HTERT RPE-1 (cell line): ENCODE results near the gene FAM118B.
"Not testable (repeated sequence)": the region's sequence is repeated elsewhere in the genome, so short reads cannot be mapped to it uniquely, and the experiment has no call there.

Source experiments
- in situ Hi-C: fragments of 300-500 bp; cut with MboI; formaldehyde crosslinking; loops from 4 replicates; pipeline ENCODE4 v1.14.3; 2020; ENCODE audit warnings: low sequenced_read_pairs

Gene FAM118B

DNA sequence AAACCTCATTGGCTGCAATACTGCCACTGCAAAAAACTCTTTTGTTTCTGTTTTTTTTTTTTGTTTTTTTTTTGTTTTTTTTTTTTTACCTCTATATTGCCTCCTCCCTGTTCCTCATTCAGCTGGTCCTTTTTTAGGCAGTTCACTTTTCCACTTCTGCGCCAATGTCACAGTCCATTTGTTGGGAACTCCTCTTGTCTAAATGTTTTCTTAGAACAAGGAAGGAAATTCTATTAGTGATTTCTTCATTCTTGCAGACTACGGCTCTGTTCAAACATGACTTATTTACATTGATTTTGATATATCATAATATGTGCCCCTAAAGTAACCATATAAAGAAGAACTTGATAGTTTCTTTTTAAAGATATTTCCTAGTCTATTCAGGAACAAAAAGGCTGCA is 2.9 kb downstream of the FAM118B start:
- in situ Hi-C loops = no loop called here

DNA sequence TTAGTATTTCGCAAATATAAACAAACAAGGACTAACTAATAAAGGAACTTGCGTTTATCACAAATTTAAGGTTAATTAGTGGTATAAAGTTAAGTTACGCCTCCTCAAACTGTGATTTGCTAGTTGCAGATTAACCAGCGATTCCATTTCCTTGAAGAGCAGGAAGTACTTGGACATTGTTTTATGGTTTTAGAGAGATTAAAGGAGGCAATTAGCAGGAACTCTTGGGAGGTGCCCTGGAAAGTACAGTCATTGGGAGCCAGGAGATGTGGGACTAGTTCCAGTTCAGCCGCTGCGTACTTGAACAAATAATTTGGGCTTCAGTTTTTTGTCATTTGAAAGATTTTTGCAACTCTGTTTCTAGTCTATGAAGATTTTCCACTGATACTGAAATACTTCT is 3.3 kb downstream of the FAM118B start:
- in situ Hi-C loops = no loop called here

DNA sequence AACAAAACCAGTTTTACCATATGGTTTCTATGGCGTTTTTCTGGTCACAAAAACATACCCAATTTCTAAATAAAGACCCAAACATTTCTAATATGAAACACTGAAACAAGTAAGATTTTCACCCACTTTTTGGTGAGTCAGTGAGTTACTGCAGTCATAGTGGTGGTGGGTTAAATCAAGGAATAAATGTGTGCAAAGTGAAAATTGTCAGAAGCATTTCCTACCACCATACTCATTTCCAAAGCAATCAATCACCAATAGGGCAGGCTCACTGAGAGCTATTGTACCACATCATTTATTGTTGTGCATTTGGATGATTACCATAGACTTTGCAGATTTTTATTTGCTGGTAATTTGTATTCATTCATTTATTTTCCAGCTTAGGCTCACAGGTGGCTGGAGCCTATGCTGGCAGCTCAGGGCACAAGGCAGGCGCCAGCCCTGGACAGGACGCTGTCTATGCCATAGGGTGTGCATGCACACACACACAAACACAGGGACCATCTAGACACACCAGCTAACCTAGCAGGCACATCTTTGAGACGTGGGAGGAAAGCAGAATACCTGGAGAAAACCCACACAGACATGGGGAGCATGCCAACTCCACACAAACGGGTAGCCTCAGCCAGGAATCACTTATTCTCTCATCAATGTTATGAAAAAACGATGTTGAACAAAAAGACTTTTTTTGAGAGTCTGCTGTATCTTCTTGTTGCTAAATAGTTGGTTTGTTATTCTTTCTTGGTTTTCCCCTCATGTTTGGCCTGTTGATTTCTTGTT is 5.1 kb downstream of the FAM118B start:
- in situ Hi-C loops = no loop called here

DNA sequence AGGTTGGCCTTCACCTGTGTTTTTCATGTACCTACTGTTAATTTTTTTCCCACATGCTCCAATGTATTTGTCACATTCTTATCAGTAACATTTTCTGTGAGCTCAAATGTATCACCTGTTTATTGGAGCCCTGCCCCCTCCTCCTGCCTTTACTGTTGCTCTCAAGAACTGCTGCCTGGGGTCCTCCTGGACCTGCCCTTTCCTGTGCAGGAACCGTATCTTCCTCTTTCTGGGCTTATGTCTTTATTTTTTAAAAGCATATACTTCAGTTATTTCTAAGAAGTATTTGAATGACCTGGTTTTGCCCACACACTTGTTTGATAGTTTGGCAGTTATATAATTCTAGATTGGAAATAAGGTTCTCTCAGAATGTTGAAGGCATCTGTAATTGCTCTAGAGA is 5.9 kb downstream of the FAM118B start:
- in situ Hi-C loops = no loop called here

DNA sequence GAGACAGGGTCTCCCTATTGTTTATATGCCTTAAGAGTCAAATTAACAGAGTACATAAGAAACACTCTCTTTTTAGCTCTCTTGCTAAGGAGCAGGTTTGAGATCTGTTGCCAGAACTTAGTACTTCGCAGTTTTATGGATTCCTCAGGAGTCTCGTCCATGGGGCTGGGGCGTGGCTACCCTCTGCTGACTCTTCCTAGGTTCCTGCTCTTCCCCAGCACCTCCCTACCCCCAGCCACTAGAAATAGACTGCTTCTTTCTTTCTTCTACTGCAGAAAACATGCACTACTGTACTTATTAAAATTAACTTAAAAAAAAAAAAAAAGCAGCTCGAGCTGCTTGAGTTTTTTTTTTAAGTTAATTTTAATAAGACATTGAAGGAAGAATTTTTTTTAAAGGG is 8.0 kb downstream of the FAM118B start:
- in situ Hi-C loops = no loop called here

DNA sequence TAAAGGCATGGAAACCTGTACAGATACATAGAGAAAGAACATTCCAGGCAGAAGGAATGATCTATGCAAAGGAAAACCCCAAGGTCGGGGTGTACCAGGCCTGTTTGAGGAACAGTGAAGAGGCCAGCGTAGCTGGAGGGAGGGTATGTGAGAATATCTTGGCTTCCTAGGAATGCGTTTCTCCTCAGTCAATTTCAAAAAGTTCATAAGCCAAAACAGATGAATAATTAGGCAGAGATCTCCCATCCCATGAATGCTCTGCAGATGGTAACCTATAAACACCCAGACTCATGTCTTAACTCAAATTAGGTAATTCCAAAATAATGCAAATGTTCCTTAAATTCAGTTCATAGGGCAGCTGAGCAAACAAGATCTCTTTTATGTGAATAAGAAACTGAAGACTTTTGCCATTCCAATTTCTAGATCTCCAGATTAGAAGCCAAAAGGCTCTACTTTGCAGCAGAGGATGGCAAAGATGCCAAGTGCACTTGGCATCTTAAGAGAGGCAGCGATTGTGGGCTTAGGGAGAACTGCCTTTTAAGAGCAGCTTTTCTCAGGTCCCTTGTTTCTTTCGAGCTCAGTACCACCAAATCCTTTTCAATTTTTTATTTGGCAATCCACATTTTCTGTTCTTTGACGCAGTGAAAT is 13.2 kb downstream of the FAM118B start:
- in situ Hi-C loops = no loop called here

DNA sequence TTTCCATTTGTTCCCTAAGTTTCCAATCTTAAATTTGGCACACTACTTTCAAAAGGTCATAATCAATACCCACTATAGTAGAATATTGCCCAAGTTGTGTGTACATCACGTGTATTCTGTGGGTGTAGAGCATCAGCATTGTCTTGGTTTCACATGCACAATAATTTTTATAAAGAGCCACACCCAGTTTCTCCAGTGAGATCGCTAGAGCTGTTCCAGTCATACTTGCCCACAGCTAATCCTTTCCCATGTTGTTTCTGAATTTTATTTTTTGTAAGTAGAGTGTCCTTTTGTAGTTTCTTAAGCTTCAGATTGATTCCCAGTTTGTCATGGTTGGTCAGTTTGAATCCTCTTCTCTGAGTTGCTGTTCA is 13.7 kb downstream of the FAM118B start:
- in situ Hi-C loops = no loop called here

DNA sequence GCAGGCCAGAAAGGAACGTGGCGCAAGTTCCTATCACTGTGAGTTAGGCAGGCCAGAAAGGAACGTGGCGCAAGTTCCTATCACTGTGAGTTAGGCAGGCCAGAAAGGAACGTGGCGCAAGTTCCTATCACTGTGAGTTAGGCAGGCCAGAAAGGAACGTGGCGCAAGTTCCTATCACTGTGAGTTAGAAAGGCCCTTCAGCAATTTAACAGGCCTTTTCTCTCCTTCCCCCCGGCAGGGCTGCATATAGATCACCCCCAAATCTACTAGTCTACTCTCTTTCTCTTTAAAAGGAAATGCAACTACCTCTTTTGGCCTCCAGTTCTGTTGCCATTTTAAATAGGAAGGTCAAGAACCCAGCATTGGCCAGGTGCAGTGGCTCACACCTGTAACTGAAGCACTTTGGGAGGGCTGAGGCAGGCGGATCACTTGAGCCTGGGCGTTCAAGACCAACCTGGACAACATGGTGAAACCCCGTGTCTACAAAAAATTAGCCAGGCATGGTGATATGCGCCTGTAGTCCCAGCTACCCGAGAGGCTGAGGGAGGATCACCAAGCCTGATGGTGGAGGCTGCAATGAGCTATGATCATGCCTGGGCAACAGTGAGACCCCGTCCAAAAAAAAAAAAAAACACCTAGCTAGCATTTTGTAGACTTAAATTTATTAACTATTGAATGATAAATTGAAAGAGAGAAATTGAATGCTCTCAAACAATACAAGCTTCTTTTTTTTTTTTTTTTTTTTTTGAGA is 14.9 kb downstream of the FAM118B start:
- in situ Hi-C loops = no loop called here

DNA sequence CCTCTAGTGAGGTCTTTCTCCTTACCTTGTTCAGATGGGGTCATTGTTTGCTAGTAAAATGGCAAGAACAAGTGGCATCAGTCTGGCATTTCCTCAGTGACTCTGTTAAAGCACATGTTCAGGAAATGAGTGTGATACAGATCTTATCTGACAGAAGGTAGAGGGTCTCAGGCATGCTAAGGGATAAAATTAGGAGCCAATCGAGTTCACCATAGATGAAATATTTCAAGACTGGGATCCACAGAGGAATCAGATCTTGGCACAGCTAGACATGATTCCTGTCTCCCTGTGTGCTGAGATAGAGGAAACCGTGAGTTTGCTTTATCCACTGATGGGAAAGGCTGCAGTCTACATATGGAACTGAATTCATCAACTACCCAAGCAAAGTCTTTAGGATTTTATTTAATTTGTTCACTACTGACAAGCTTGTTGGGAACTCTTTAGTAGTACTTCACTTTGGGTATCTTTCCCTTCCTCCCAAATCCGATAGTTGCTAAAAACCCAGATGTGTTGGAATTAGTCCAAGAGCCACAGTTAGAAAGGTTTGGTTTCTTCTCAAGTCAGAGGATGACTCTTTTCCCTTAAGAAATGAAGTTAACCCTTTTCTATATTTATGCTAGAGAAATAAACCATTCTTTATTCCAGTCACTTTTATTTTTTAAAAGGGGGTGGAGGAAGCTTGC is 18.4 kb downstream of the FAM118B start:
- in situ Hi-C loops = no loop called here

DNA sequence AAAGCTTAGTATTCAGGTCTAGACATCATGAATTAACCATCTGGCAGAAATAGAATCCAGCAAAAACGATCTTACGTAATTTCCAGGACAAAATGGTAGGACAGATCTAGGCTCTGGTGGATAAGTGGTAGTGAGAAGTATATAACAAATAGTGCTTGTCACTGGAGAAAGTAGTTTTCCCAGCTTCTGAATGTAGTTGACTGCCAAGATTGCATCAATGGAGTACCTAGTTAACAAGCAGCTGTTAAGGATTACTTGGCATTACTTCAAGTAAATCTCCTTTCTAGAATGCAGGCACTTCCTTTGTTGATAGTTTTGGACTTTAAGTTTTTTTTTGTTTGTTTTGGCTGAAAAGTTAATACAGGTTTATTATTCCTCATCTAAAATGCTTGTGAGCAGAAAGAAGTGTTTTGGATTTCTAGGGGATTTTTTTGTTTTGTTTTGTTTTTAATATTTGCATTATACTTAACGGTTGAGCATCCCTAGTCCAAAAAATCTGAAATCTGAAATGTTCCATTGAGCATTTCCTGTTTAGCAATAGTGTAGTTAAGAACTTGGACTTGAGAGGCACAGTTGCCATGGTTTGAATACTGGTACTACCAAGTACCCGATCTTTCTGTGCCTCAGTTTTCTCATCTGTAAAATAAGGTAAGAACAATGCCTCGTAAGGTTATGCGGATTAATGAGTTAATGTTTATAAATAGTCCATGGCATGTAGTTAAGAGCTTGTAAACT is 20.3 kb downstream of the FAM118B start:
- in situ Hi-C loops = no loop called here

DNA sequence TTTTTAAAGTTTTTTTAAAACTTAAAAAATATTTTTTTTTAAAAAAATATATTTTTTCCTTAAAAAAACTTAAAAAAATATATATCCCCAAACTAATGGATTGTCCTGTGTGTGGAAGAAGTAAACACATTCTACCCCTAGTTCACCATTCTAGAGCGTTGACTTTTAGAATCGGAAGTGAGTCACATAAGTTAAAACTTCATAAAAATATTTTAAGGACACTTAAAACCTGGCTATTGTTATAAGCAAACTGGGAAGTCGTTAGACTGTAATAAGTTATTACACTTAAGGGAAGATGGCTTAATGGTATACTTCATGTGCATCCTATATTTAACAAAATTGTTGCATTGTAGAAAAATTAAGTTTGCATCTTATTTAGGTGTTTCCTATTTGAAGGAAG is 21.1 kb downstream of the FAM118B start:
- in situ Hi-C loops = no loop called here

DNA sequence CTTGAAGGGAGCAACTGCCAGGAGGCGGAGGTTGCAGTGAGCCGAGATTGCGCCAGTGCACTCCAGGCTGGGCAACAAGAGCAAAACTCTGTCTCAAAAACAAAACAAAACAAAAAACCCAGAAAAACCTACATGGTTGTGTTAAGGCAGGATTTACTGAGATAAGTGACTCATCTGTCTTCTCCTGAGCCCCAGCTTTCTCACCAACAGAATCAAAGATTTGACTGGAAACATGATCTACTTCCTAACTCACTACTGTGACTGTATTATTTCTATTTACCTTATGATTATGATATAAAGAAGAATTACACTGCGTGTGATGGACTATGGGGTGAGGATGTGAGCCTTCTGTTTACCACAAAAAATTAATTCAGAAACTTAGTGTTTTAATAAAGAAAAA is 21.8 kb downstream of the FAM118B start:
- in situ Hi-C loops = no loop called here

DNA sequence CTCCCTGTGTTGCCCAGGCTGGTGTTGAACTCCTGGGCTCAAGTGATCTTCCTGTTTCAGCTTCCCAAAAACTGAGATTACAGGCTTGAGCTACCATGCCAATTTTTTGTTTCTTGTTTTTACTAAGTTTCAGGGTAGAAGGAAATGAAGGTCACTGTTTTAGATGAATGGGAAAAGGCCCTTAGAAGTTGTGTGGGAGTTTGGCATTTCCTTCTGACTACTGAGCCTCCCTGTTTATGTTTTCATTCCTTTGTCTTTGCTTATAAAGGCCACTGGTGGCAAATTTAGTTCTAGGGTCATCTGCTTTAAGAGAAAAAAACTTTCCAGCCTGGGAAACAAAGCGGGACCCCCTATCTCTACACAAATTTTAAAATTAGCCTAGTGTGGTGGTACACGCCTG is 35.1 kb downstream of the FAM118B start:
- in situ Hi-C loops = no loop called here

DNA sequence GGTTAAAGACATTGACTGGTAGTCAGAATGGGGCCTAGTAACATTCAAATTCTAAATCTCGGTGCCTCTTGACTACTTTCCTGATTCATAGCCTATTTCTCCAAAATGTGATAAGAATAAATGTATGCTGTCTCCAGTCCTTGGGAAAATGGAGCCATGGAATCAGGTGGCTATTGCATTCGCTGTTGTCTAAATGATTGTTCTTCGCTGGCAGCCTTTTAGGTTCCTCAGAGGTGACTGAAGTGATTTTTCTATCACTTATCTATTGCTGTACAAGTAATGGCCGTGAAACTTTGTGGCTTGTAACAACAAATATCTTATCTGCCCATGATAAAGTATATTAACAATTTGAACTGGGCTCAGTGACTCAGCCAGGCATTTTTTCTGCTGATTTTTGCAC is 41.7 kb downstream of the FAM118B start:
- in situ Hi-C loops = no loop called here

DNA sequence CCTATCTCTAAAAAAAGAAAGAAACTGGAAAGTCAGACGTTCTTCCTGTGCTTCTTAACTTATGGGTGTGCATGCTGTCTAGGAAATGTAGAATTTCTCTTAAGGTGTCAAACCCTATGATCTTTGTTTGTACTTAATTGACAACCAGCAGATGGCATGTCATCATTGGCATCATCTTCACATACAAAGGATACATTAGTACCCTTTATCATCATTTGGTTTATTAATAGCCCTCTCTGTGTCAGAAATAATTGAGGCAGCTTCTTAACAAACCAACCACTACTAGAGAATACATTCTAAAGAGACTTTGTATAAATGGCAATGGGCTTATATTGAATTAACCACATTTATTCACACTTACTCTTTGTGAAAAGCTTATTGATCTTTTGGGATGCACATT is 43.2 kb downstream of the FAM118B start:
- in situ Hi-C loops = no loop called here

DNA sequence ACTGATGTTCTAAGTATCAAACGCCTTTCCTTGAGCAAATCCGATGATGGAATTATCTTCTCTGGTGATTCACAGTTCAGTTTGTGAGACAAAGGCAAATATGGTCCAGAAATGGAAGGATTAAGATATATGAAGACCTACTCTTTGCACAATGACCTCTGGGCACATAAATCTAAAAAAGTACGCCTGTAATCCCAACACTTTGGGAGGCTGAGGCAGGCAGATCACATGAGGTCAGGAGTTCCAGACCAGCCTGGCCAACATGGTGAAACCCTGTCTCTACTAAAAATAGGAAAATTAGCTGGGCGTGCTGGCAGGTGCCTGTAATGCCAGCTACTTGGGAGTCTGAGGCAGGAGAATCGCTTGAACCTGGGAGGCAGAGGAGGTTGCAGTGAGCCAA is 43.9 kb downstream of the FAM118B start:
- in situ Hi-C loops = not testable (repeated sequence)

DNA sequence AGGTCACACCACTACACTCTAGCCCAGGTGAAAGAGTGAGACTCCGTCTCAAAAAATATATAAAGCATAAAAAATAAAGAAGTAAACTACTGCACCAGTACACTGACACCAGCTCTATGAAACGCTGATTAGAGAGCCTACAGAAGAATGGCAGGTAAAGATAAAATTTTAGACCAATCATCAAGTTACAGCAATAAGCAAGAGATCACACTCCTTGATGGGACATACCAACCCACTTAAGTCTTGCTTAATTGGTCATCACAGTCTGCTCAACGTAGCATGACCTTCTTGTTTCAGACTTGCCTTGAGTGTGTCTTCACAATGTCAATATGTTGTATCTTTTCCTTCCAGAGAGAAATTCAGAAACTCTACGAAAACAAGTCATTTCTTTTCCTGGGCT is 44.6 kb downstream of the FAM118B start:
- in situ Hi-C loops = no loop called here

DNA sequence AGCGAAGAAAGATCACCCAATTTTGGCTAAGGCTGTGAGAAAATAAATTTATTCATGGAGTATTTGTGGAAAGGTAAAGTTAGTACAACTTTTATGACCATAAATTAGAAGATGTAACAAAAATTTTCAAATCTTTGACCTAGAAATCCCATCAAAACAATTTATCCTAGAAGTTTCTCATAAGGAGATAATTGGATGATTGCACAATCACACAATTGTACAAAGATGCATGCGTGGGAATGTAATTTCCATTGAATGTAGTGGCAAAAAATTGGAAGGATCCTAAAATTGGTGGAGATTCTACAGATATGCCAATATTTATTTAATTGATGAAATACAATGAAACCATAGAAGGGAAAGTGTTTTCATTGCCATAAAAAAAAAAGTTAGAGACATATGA is 45.6 kb downstream of the FAM118B start:
- in situ Hi-C loops = no loop called here

DNA sequence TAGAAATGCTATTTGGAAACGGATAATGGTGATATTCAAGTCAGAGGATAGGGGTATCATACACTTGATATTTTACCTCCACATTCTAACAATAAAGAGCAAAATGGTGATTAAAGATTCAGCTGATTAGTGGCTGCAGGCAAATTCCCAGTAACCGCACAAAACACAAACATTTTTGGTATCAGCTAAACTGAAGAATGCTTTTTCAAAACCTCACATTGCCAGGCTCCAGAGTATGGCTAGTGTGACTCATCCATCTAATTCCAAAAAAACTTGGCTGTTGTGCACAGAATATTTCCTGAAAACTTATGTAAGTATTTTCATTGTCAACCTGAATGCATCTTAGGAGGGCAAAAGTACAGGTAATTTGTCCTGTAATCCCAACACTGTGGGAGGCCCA is 46.2 kb downstream of the FAM118B start:
- in situ Hi-C loops = no loop called here

DNA sequence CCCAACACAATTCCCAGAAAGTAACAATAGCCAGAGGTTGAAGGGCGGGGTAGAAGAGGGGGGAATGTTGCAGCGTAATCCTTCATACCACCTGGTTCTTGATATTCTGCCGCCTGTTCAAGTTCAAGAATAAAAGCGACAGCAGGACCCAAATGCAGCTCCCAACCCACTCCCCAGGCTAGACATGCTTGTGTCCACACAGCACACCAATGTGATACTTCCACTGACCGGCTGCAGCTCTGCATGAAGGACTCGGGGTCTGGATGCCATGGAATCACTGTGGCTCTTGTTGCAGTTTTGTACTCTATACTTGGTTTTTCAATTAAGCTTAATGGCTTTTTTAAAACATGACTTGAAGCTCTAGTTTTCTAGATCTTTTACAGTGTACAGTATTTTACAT is 50.6 kb downstream of the FAM118B start:
- in situ Hi-C loops = no loop called here

DNA sequence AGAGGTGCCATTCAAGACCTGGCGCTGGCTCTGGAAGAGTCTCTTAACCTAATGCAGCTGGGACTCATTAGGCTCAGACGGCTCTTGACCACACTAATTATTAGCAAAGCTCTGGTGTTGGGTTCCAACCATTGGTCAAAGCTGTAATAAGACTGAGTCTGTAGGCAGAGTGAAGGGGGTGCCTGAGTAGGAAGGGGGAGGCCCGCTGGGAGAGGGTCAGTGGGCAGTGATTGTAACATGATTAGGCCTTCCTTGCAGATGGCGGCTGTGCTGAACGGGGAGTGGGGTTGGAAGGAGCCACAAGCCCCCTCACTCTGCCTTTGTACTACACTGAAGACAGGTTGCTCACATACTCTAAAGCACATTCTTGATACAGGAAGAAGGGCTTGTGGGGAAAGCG is 51.9 kb downstream of the FAM118B start:
- in situ Hi-C loops = no loop called here
